GM18511 (cell line): ENCODE data around the gene MSL2.
"Not testable (repeated sequence)": the region's sequence is repeated elsewhere in the genome, so short reads cannot be mapped to it uniquely, and the experiment has no call there.

ENCODE experiments used
- ATAC-seq: cut with Tn5 transposase; IDR thresholded peaks from one replicate; pipeline ENCODE4 v1.9.1; 2021; ENCODE audit warnings: mild to moderate bottlenecking, moderate library complexity; ENCODE audit not compliant: unreplicated experiment

The MSL2 gene

GRCh38 chr3:136196064-136196400 lies at the start of gene MSL2:
TSS of gene MSL2 (minus strand) at chr3:136196335. CDS start at chr3:136195113, 1,222 bp downstream.
- ATAC-seq = no peak

- no peak for ATAC-seq
These were observed 49.6 kb upstream of the MSL2 start for GRCh38 chr3:136245691-136246090.

DNA sequence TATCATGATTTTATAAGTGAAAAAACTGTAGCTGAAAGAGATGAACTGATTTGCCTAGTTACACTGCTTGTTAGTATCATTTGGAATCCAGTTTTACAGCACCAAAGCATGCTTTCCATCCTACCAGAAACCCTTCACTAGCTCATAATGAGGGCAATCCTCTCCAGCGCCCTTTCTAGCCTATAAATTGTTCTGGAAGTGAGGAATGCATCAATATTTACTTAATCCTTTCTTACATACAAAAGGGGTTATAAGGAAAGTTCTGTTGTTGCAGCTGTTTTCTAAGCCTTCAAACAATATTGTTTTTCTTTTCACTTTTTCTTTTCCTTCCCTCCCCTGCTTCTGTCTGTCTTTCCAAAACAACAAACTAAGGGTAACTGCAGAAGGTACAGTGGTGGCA lies 43.0 kb upstream of the MSL2 start:
- ATAC-seq = no peak

- ATAC-seq = no peak
These were observed 42.0 kb upstream of the MSL2 start for GRCh38 chr3:136237961-136238649.

DNA sequence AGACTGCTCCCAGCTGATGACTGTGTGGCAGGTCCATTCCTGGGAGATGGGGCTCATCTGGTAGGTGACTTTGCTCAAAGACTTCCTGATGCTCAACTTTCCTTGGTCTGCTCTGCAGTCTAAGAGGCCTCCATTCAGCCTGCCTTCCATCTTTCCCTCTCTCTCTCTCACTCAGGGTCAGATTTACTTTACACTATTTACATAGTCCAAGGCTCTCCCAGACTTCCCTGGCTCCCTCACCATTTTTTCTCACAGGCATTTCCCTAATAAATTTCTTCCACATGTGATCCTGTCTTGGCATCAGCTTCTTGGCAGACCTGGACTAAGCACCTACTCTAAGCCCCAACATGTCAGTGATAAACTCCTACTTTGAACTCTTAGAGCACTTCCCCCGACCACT lies 41.0 kb upstream of the MSL2 start:
- ATAC-seq = no peak

DNA sequence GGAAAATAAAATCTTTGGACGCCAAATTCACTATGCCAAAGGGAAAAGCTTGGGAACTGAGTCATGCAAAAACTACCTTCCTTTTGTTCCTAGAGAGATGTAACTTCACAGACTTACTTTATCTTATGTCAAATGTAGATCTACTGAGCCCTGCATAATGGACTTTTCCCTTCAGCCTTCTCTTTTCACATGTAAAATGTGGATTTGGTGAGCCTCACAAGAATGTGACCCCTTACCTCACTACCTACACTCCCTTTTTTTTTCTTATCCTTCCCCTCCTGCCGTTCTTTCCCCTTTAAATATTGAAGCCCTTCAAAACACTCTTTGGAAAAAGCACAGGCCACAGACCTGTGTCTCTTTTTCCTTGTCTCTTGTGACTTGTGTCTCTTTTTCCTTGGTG lies 40.0 kb upstream of the MSL2 start:
- ATAC-seq = no peak

DNA sequence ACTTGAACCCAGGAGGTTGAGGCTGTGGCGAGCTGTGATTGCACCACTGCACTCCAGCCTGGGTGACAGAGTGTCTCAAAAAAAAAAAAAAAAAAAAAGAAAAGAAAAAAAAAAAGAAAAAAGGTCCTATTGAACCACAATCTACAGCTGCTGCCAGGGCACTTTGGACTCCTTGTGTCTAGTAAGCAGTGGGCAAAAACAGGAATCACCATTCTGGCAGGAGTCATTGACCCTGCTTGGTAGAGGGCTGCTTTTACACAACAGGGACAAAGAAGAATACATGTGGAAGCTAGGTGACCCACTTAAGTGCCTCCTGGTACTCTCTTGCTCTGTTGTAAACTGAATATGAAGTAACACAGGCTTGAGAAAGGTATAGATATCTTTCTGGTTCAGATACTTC lies 39.4 kb upstream of the MSL2 start:
- no peak for ATAC-seq

DNA sequence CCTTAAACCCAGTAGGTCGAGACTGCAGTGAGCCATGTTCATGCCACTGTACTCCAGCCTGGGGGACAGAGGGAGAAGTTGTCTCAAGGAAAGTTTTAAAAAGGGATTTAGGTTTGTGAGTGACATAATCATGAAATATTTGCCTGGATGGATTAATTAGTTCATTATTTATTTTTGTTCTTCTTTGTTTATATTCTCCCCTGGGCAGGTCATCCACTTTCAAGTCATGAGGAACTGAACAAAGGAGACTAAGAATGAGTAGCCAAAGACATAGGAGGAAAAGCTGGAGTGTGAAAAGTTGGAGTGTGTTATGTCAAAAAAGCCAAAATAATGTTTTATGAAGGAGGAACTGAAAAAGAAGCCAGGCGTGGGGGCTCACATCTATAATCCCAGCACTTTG lies 36.3 kb upstream of the MSL2 start:
- no peak for ATAC-seq

- not testable (repeated sequence) for ATAC-seq
These were observed 26.6 kb upstream of the MSL2 start for GRCh38 chr3:136222746-136223145.

- no peak for ATAC-seq
These were observed 15.4 kb upstream of the MSL2 start for GRCh38 chr3:136211547-136211946.

DNA sequence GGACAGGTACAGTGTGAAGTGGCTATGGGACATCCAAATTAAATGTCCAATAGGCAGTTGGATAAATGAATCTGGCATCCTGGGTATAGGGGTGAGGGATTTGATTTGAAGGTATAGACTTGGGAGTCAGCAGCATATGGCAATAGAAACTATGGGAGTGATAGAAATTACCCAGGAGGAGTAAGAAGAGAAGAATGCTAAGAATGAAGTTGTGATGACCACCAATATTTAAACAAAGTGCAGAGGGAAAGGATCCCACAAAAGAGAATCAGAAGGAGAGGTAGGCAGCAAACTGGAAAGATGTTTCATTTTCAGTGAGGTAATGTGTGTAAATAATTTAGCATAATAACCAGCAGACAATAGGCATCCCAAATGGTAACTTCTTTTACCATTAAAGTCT lies 13.8 kb upstream of the MSL2 start:
- no peak for ATAC-seq

DNA sequence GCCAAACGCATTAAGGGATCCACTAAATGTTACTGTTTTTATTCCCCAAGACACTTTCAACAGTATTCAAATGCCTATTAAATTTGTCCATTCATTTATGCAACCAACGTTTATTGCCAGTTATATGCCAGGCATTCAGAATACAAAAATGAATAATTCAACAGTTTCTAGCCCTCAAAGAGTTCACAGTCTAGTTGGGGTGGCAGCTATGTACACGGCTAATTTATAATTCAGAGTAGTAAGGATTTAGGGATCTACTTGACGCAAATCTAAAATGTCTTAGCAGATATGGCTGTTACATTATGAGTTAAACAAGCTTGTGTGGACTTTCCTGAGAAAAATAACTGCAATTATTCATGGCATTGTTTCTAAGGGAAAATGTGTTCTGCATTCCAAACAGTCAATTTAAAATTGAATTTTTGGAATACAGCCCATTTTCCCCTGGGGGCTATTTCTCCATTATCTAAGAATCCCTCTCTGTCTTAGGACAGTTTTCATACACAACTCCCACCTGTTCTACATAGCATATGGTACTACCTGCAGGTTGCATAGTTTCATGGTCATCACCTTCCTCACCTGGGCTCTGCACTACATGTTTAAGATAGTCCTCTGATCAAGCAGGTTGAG lies 11.5 kb upstream of the MSL2 start:
- no peak for ATAC-seq

DNA sequence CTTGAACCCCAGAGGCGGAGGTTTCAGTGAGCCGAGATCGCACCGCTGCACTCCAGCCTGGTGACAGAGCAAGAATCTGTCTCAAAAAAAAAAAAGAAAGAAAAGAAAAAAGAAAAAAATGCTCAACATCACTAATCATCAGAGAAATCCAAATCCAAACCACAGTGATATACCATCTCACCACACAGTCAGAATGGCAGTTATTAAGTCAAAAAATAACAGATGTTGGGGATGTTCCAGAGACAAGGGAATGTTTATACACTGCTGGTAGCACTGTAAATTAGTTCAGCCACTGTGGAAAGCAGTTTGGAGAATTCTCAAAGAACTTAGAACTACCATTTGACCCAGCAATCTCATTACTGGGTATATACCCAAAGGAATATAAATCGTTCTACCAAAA lies 3.1 kb upstream of the MSL2 start:
- not testable (repeated sequence) for ATAC-seq

DNA sequence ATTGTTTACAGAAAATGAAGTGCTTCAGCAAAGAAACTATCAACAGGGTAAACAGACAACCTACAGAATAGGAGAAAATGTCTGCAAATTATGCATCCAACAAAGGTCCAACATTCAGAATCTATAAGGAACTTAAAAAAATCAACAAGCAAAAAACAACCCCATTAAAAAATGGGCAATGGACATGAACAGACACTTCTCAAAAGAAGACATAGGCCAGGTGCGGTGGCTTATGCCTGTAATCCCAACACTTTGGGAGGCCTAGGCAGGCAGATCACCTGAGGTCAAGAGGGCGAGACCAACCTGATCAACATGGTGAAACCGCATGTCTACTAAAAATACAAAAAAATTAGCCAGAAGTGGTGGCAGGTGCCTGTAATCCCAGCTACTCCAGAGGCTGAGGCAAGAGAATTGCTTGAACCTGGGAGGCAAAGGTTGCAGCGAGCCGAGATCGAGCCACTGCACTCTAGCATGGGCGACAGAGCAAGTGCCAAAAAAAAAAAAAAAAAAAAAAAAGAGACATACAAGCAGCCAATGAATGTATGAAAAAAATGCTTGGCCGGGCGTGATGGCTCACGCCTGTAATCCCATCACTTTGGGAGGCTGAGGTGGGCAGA lies 2.4 kb upstream of the MSL2 start:
- ATAC-seq = not testable (repeated sequence)

DNA sequence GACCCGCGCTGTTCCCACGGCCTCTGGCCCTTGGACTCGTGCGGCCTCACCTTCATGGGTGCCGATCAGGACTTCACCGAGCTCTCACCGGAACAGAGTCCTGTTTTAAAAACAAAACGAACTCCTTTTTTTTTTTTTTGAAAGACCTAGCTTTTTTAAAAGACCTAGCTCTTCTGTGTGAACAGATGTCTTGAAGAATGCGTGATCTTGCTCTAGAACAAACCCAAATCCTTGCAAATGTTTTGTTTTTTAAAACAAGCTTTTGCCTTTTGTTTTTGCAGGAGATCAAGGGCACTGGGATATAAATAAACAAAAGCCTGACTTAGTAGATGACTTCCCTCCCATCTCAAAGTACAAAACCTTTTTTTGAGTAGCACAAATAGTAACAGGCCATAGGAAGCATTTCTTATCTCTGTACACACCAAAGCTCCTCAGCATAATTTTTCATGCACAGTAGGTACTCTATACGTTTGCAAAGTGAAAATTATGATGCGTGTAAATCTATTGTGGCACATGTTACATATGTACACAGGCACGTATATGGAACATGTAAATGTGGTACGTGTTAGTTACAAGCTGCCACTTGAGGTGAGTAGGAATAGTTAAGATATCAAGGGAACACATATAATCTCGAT lies 1.1 kb upstream of the MSL2 start:
- no peak for ATAC-seq

GRCh38 chr3:136196401-136197158 lies 445 bp upstream of the MSL2 start:
- ATAC-seq = peak; percentile 75

DNA sequence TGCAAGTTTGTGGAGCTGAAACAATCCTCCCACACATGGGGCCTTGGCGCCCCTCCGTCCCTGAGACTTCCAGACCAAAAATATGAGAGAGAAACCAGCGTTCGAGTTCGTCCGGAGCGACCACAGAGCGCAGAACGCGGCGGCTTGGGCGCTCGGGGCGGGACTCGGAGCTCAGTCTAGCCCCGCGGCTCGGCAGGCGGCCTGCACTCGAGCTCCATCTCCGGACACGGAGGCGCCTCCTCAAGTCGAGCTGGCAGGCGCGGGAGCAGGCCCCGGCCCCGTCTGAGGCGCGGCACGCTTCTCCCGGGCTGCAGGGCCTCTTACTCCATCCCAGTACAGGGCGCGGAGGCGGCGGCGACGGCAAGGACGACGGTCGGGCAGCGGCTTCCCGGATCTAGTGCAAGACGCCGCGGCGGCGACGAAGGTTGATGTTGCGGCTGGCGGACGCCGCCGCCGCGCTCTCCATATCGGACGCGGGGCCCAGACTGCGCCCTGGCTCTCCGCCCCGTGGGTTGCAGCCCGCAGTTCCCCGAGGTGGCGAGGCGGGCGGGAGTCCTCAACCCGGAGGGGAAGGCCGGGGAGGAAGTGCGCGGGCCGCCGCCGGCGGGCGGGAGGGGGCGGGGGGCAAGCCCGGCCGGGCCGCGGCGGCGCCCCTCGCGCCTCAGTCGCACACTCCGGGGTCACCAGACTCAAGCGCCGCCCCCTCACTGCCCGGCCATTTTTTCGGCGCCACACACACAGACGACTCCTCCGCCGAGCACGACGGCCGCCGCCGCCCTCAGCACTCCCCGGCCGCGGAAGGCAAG lies 674 bp downstream of the MSL2 start:
- ATAC-seq = peak; percentile 42

GRCh38 chr3:136194409-136195257 lies 1.5 kb downstream of the MSL2 start:
- ATAC-seq = no peak

DNA sequence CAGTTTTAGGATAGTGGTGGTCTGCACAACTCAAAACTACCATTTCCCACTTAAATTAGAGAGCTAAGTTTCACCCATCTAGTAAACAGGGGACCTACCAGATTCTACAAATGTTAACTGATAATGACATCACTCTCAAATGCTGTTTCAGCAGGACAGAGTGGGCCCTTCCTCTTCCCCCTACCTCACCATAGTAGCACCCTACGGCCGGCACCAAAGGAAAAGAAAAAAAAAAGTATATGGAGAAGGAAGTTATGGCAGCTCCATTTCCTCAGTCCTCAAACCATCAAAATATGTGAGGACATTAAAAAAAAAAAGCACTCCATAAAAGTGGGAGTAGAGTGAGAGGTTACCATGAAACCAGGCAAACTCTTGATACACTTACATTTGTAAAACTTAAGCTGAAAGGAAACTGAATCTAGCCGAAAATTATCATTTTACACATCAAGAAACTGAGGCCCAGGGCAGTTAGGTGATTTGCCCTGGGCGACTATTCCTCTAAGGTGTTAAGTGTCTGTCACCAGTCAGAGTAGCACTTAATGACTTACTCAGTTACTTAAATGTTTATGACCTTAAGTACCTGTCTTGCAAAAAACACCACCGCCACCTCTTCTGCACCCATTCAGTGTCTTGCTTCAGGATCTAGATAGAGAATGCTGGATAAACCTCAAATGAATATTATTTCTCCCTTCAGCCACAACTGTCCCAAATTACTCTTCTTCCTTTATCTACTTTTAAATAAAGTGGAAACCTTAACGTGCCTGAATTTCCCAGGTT lies 2.7 kb downstream of the MSL2 start:
- no peak for ATAC-seq
